Stimulated activated CD4-positive, alpha-beta T cell treated with anti-CD3 and anti-CD28 coated beads, TNF-alpha, amount 100 ng/mL, for 48 hours (primary cell): Measurements from ENCODE around the gene LAMB4.

Experiments
- DNase-seq, 3 donors: peaks; one replicate each; pipeline ENCODE4 v3.0.0-alpha.2; 2020; ENCODE audit warnings: low read depth in 3 of 3

LAMB4 gene

GRCh38 chr7:108014215-108014614 is 115.9 kb downstream of the LAMB4 start:
- no peak for DNase-seq

GRCh38 chr7:108012499-108013430 is 117.4 kb downstream of the LAMB4 start:
- DNase-seq = no peak

- no peak for DNase-seq
Observed at GRCh38 chr7:108010377-108010776, 119.8 kb downstream of the LAMB4 start.

- no peak for DNase-seq
Observed at GRCh38 chr7:108009873-108010272, 120.3 kb downstream of the LAMB4 start.

- DNase-seq = no peak
Observed at GRCh38 chr7:108008827-108009226, 121.3 kb downstream of the LAMB4 start.

GRCh38 chr7:108008240-108008639 is 121.9 kb downstream of the LAMB4 start:
- no peak for DNase-seq

- DNase-seq = no peak
Observed at GRCh38 chr7:108007762-108008161, 122.4 kb downstream of the LAMB4 start.

GRCh38 chr7:108007261-108007660 is 122.9 kb downstream of the LAMB4 start:
- no peak for DNase-seq

GRCh38 chr7:108004220-108005142 is 125.7 kb downstream of the LAMB4 start:
- no peak for DNase-seq

- DNase-seq = no peak
Observed at GRCh38 chr7:108003599-108003935, 126.6 kb downstream of the LAMB4 start.

GRCh38 chr7:108002726-108003598 is 127.2 kb downstream of the LAMB4 start, which contains the start of gene LAMB1:
Gene LAMB1, minus strand, starts transcription at chr7:108003161. Its CDS starts 276 bp downstream, at chr7:108002885.
- DNase-seq = no peak

GRCh38 chr7:108001764-108002725 is 128.1 kb downstream of the LAMB4 start:
- DNase-seq = no peak

GRCh38 chr7:108000875-108001763 is 129.0 kb downstream of the LAMB4 start:
- no peak for DNase-seq

- DNase-seq = no peak
Observed at GRCh38 chr7:107999779-108000560, 130.2 kb downstream of the LAMB4 start.

- no peak for DNase-seq
Observed at GRCh38 chr7:107998660-107999480, 131.3 kb downstream of the LAMB4 start.

GRCh38 chr7:107998150-107998549 is 132.0 kb downstream of the LAMB4 start:
- DNase-seq = no peak

- no peak for DNase-seq
Observed at GRCh38 chr7:107996072-107996882, 133.9 kb downstream of the LAMB4 start.
